HCT116 (cell line): ENCODE data around the gene LMO2. TPM values are rescaled to one million over a fixed set of nuclear protein-coding genes. Genes with fewer than 3 reads are reported as not detected.
"Not testable (repeated sequence)": the region's sequence is repeated elsewhere in the genome, so short reads cannot be mapped to it uniquely, and the experiment has no call there.

Experiments used
- ATAC-seq: fragments of 200-7000 bp; cut with Tn5 transposase; 2 replicates; pipeline ENCODE4 v1.9.1; 2020; ENCODE audit warnings: mild to moderate bottlenecking, moderate library complexity
- BruUV-seq: library from RNA; stranded (reverse); fragments of 400-500 nt; replicated peaks from 2 replicates; lab custom pipeline; 2021; lab: Mats Ljungman, UMichigan
- CTCF ChIA-PET: fragments of 300-600 bp; sonication (Branson Sonifier 250); formaldehyde crosslinking; loops from one replicate; lab custom pipeline; 2021; ENCODE audit warnings: antibody characterized with exemption; lab: Charles Lee
- POLR2A ChIA-PET: fragments of 300-600, 350-600 bp; sonication (Branson Sonifier 250); formaldehyde crosslinking; loops from one replicate; lab custom pipeline; 2021; ENCODE audit warnings: antibody characterized with exemption; lab: Charles Lee
- RAD21 ChIA-PET, 2 experiments: fragments of 300-600 bp; sonication (Branson Sonifier 250); formaldehyde crosslinking; loops; one replicate each; lab custom pipeline; 2023; ENCODE audit warnings: low total read pairs in 2 of 2; ENCODE audit not compliant: uncharacterized antibody in 2 of 2, unreplicated experiment in 2 of 2, low non-redundant PET in 1 of 2; lab: Charles Lee
- DNase-seq: peaks from one replicate; pipeline ENCODE4 v3.0.0-alpha.2; 2010; ENCODE audit warnings: low read depth, low spot score
- H2AFZ ChIP-seq: fragments of 200-600 bp; shearing (Covaris generic), sonication (generic); 2 replicates; pipeline ENCODE4 v1.6.1; 2017; ENCODE audit warnings: low read depth, mixed run types, mixed read lengths, antibody characterized with exemption, low read length; ENCODE audit not compliant: poor library complexity, severe bottlenecking
- H3K27ac ChIP-seq: 2 replicates; pipeline ENCODE4 v1.5.1; 2012; ENCODE audit warnings: low read depth, low read length
- H3K27me3 ChIP-seq: fragments of 200-600 bp; sonication (generic); 2 replicates; pipeline ENCODE4 v1.6.1; 2016; ENCODE audit warnings: mixed run types, low read length, mixed read lengths; ENCODE audit not compliant: insufficient read depth
- H3K36me3 ChIP-seq, 2 experiments: fragments of 200-500 bp in 1 of 2; fragments of 200-600 bp in 1 of 2; sonication (Bioruptor generic) in 1 of 2; sonication (generic) in 1 of 2; 2 replicates each; pipeline versions ENCODE4 v1.5.1 to v1.6.1; 2014 to 2016; ENCODE audit warnings: low read length in 2 of 2, inconsistent platforms in 1 of 2, mixed read lengths in 1 of 2, mixed run types in 1 of 2; ENCODE audit not compliant: insufficient read depth in 2 of 2, control insufficient read depth in 1 of 2
- H3K4me1 ChIP-seq, 2 experiments: fragments of 200-600 bp in 1 of 2; sonication (generic) in 1 of 2; 2 replicates each; pipeline versions ENCODE4 v1.5.1 to v1.6.1; 2012 to 2017; ENCODE audit warnings: low read length in 2 of 2, inconsistent platforms in 1 of 2, mild to moderate bottlenecking in 1 of 2, mixed read lengths in 1 of 2, mixed run types in 1 of 2, moderate library complexity in 1 of 2; ENCODE audit not compliant: insufficient read depth in 2 of 2, control insufficient read depth in 1 of 2
- H3K4me2 ChIP-seq: fragments of 200-600 bp; sonication (generic); 2 replicates; pipeline ENCODE4 v1.6.1; 2017; ENCODE audit warnings: mixed run types, low read length, mixed read lengths
- H3K4me3 ChIP-seq, 2 experiments: fragments of 200-600 bp in 1 of 2; sonication (generic) in 1 of 2; replicated peaks in 1 of 2; 2 replicates each; pipeline ENCODE4 v1.5.1; 2011 to 2016; ENCODE audit warnings: low read length in 2 of 2, control low read depth in 1 of 2, low read depth in 1 of 2, mild to moderate bottlenecking in 1 of 2, mixed read lengths in 1 of 2, mixed run types in 1 of 2
- H3K79me2 ChIP-seq: fragments of 200-600 bp; sonication (generic); 2 replicates; pipeline ENCODE4 v1.6.1; 2017; ENCODE audit warnings: mild to moderate bottlenecking, mixed run types, low read length, moderate library complexity, mixed read lengths; ENCODE audit not compliant: insufficient read depth
- H3K9ac ChIP-seq: fragments of 200-600 bp; sonication (generic); 2 replicates; pipeline ENCODE4 v1.6.1; 2016; ENCODE audit warnings: low read length, mixed read lengths
- H3K9me2 ChIP-seq: fragments of 200-600 bp; sonication (generic), shearing (Covaris generic); 2 replicates; pipeline ENCODE4 v1.6.1; 2017; ENCODE audit warnings: mixed run types, mild to moderate bottlenecking, moderate library complexity; ENCODE audit not compliant: insufficient read depth
- H3K9me3 ChIP-seq, 2 experiments: fragments of 200-500 bp in 1 of 2; fragments of 200-600 bp in 1 of 2; sonication (Bioruptor generic) in 1 of 2; sonication (generic) in 1 of 2; 2 replicates each; pipeline ENCODE4 v1.6.1; 2014 to 2017; ENCODE audit warnings: low read length in 2 of 2, mixed read lengths in 2 of 2, inconsistent platforms in 1 of 2, low read depth in 1 of 2, mild to moderate bottlenecking in 1 of 2, mixed run types in 1 of 2, moderate library complexity in 1 of 2; ENCODE audit not compliant: control insufficient read depth in 1 of 2, insufficient read depth in 1 of 2
- H4K20me1 ChIP-seq: fragments of 200-600 bp; sonication (generic), shearing (Covaris generic); 2 replicates; pipeline ENCODE4 v1.6.1; 2017; ENCODE audit warnings: mixed run types, mild to moderate bottlenecking, moderate library complexity; ENCODE audit not compliant: insufficient read depth
- CBX3 ChIP-seq: IDR thresholded peaks from 2 replicates; pipeline ENCODE4 v1.6.1; 2012; ENCODE audit warnings: low read depth
- CEBPB ChIP-seq: IDR thresholded peaks from 2 replicates; pipeline ENCODE4 v1.6.1; 2012; ENCODE audit warnings: low read depth
- POLR2A ChIP-seq: IDR thresholded peaks from 2 replicates; pipeline ENCODE4 v1.7.0; 2011; ENCODE audit warnings: borderline replicate concordance; ENCODE audit not compliant: insufficient read depth, insufficient read length; ENCODE audit errors: extremely low read depth
- POLR2AphosphoS5 ChIP-seq: IDR thresholded peaks from 2 replicates; pipeline ENCODE4 v1.6.1; 2011; ENCODE audit warnings: mild to moderate bottlenecking, low read depth, low read length, moderate library complexity
- SP1 ChIP-seq: IDR thresholded peaks from 2 replicates; pipeline ENCODE4 v1.6.1; 2012; ENCODE audit warnings: low read depth
- SRF ChIP-seq: IDR thresholded peaks from 2 replicates; pipeline ENCODE4 v1.6.1; 2012; ENCODE audit warnings: low read depth
- ZFX ChIP-seq: fragments of 450-650 bp; IDR thresholded peaks from 2 replicates; pipeline ENCODE4 v1.6.1; 2017
- intact Hi-C: fragments of 100-400 bp; cut with micrococcal nuclease; formaldehyde crosslinking; loops from 2 replicates; pipeline ENCODE4 v1.10.0; 2022
- total RNA-seq: library from RNA; stranded (reverse); gene quantifications from one replicate; pipeline ENCODE4 v1.2.1, GENCODE V29; 2021; ENCODE audit not compliant: unreplicated experiment
- TF ChIP-seq, protein P1 (sequence below), 3 experiments: fragments of 200-600 bp in 1 of 3; sonication (generic) in 1 of 3; IDR thresholded peaks in 2 of 3; conservative IDR thresholded peaks in 1 of 3; 2 replicates each; pipeline ENCODE4 v1.5.1; 2012 to 2017; ENCODE audit warnings: low read depth in 2 of 3, low read length in 2 of 3, antibody characterized with exemption in 1 of 3, borderline replicate concordance in 1 of 3, control low read depth in 1 of 3, mild to moderate bottlenecking in 1 of 3, mixed read lengths in 1 of 3, mixed run types in 1 of 3, moderate library complexity in 1 of 3; ENCODE audit not compliant: insufficient read depth in 1 of 3
- TF ChIP-seq, protein P2 (sequence below): IDR thresholded peaks from 2 replicates; pipeline ENCODE4 v1.6.1; 2012; ENCODE audit warnings: low read depth

Gene LMO2
- total RNA-seq, 1 experiment from 2014 or later: 2.8 TPM

DNA sequence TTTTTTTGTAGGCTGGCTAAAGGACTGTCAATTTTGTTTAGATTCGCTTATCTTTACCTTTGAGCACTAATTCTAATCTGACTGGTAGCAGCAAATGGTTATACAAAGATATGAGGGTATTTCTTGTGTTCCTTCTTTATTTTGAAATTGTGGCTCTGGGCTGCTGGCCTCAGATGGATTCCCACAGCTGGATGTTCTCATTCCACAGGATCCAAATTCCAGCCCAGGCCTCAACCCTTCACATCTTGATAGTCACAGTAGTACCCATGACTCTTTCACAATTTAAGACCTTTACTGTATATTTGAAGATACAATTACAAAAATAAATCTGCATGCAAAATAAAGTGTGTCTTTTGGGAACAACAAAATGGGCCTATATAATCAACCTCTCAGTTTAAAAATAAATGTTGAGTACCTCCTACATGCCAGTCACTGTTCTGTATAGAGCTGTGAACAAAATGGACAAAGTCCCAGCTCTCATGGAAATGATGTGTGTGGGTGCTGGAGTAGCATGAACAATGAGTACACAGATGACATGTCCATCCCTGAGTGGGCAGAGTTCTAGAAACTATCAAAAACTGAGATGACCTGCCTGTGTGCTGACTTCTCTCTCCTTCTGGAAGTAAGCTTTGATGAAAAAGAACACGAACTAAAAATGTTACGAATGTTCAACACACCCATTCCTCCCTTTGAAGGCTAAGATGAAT lies 65.9 kb downstream of the LMO2 start:
- intact Hi-C loops: loop anchor here (10.0 kb wide), 1 partner anchor 661 kb away; the partner anchor contains the start of gene CSTF3
- no peaks in the 10 kb centered on the region for H3K36me3 ChIP-seq
- no peaks in the 10 kb centered on the region for H4K20me1 ChIP-seq
- no peaks in the 10 kb centered on the region for H3K9me3 ChIP-seq
- peaks cover 12% of the 10 kb centered on the region; the same call in 1 of the 2 replicates for H3K27me3 ChIP-seq
- TF ChIP-seq ZFX: no peak
- no peak for TF ChIP-seq POLR2A
- no peak for TF ChIP-seq POLR2AphosphoS5
- TF ChIP-seq SP1: no peak
- TF ChIP-seq, protein P1, sequence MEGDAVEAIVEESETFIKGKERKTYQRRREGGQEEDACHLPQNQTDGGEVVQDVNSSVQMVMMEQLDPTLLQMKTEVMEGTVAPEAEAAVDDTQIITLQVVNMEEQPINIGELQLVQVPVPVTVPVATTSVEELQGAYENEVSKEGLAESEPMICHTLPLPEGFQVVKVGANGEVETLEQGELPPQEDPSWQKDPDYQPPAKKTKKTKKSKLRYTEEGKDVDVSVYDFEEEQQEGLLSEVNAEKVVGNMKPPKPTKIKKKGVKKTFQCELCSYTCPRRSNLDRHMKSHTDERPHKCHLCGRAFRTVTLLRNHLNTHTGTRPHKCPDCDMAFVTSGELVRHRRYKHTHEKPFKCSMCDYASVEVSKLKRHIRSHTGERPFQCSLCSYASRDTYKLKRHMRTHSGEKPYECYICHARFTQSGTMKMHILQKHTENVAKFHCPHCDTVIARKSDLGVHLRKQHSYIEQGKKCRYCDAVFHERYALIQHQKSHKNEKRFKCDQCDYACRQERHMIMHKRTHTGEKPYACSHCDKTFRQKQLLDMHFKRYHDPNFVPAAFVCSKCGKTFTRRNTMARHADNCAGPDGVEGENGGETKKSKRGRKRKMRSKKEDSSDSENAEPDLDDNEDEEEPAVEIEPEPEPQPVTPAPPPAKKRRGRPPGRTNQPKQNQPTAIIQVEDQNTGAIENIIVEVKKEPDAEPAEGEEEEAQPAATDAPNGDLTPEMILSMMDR (IDR thresholded peaks at IDR 0.05 in 2 of 3, conservative IDR thresholded peaks at IDR 0.05 in 1 of 3; ENCODE audit: borderline replicate concordance in 1 of 3, insufficient read depth in 1 of 3, low read depth in 2 of 3, low read length in 2 of 3): no peak
- no peak for TF ChIP-seq CEBPB
- TF ChIP-seq, protein P2, sequence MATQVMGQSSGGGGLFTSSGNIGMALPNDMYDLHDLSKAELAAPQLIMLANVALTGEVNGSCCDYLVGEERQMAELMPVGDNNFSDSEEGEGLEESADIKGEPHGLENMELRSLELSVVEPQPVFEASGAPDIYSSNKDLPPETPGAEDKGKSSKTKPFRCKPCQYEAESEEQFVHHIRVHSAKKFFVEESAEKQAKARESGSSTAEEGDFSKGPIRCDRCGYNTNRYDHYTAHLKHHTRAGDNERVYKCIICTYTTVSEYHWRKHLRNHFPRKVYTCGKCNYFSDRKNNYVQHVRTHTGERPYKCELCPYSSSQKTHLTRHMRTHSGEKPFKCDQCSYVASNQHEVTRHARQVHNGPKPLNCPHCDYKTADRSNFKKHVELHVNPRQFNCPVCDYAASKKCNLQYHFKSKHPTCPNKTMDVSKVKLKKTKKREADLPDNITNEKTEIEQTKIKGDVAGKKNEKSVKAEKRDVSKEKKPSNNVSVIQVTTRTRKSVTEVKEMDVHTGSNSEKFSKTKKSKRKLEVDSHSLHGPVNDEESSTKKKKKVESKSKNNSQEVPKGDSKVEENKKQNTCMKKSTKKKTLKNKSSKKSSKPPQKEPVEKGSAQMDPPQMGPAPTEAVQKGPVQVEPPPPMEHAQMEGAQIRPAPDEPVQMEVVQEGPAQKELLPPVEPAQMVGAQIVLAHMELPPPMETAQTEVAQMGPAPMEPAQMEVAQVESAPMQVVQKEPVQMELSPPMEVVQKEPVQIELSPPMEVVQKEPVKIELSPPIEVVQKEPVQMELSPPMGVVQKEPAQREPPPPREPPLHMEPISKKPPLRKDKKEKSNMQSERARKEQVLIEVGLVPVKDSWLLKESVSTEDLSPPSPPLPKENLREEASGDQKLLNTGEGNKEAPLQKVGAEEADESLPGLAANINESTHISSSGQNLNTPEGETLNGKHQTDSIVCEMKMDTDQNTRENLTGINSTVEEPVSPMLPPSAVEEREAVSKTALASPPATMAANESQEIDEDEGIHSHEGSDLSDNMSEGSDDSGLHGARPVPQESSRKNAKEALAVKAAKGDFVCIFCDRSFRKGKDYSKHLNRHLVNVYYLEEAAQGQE: no peak
- no peak for TF ChIP-seq CBX3
- TF ChIP-seq SRF: no peak
- no peaks in the 10 kb centered on the region for H3K9me2 ChIP-seq
- ChIA-PET RAD21 (no interaction called here), CTCF (interaction anchor here (1.3 to 2.7 kb wide), 2 partner anchors 18 to 83 kb away, joined by 3 to 18 read pairs; no protein-coding TSS in a partner anchor), POLR2A (no interaction called here)
- no peaks in the 10 kb centered on the region for H3K79me2 ChIP-seq
- H3K4me3 ChIP-seq: no peak overlapping the region
- no peak for ATAC-seq
- H3K9ac ChIP-seq: no peak overlapping the region
- no peak overlapping the region for H3K4me2 ChIP-seq
- H3K4me1 ChIP-seq: peaks cover 0 to 4% of the 10 kb centered on the region in 2 experiments; a peak in 1 of 4 replicates
- no peak overlapping the region for H3K27ac ChIP-seq
- DNase-seq: no peak
- BruUV-seq: no TSS peak
- H2AFZ ChIP-seq: no peak overlapping the region

DNA sequence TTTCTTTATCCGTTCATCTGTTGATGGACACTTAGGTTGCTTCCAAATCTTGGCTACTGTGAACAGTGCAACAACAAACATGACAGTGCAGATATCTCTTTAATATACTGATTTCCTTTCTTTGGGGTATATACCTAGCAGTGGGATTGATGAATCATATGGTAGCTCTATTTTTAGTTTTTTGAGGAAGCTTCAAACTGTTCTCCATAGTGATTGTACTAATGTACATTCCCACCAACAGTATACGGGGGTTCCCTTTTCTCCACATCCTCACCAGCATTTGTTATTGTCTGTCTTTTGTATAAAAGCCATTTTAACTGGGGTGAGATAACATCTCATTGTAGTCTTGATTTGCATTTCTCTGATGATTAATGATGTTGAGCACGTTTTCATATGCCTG lies 68.9 kb downstream of the LMO2 start:
- H2AFZ ChIP-seq, H3K36me3 ChIP-seq, H3K4me3 ChIP-seq, H4K20me1 ChIP-seq, ATAC-seq, H3K9me3 ChIP-seq, H3K27ac ChIP-seq, H3K79me2 ChIP-seq, H3K9me2 ChIP-seq, H3K4me2 ChIP-seq, DNase-seq, H3K9ac ChIP-seq, CTCF ChIA-PET, BruUV-seq, RAD21 ChIA-PET, H3K4me1 ChIP-seq, POLR2A ChIA-PET: not testable (repeated sequence)
- peaks cover 15% of the 10 kb centered on the region; the same call in 1 of the 2 replicates for H3K27me3 ChIP-seq
- intact Hi-C loops: loop anchor here (10.0 kb wide), 1 partner anchor 658 kb away; the partner anchor contains the start of gene CSTF3
